ENCODE results near the gene SRD5A1. TPM values are rescaled to one million over a fixed set of nuclear protein-coding genes. Genes with fewer than 3 reads are reported as not detected.
A peak's percentile ranks its signal among the peaks of the same experiment; 100 is the strongest.

The SRD5A1 gene
- total RNA-seq, 1 donor from 2014 or later: 47.2 TPM

GRCh38 chr5:6712577-6713273, 79.5 kb downstream of the SRD5A1 start:
- no peak for TF ChIP-seq CTCF (IDR thresholded peaks at IDR 0.05; ENCODE audit: partially characterized antibody, unreplicated experiment)
- peaks cover 8% of the 10 kb centered on the region for H3K27me3 Mint-ChIP-seq (ENCODE audit: unreplicated experiment)
- H3K9me3 Mint-ChIP-seq (ENCODE audit: unreplicated experiment): peaks cover 9% of the 10 kb centered on the region
- H3K27ac Mint-ChIP-seq (ENCODE audit: unreplicated experiment): peak overlapping the region; percentile 80
- peaks cover 13% of the 10 kb centered on the region for H3K4me1 Mint-ChIP-seq (ENCODE audit: low read depth, unreplicated experiment)
- H3K4me3 Mint-ChIP-seq (ENCODE audit: unreplicated experiment): peak overlapping the region; percentile 85
- peak; percentile 98 for DNase-seq
- no peaks in the 10 kb centered on the region for H3K36me3 Mint-ChIP-seq (ENCODE audit: unreplicated experiment)

GRCh38 chr5:6713274-6714225, 80.3 kb downstream of the SRD5A1 start, which contains the start of gene TENT4A:
Gene TENT4A (plus strand): TSS chr5:6713432. CDS start chr5:6713984, 552 bp downstream.
- peak within 1 kb of the TSS; percentile 80 for H3K27ac Mint-ChIP-seq (ENCODE audit: unreplicated experiment)
- no peak for TF ChIP-seq CTCF (IDR thresholded peaks at IDR 0.05; ENCODE audit: partially characterized antibody, unreplicated experiment)
- peaks cover 18% of the 10 kb centered on the region for H3K4me1 Mint-ChIP-seq (ENCODE audit: low read depth, unreplicated experiment)
- H3K4me3 Mint-ChIP-seq (ENCODE audit: unreplicated experiment): peak within 1 kb of the TSS; percentile 85
- H3K27me3 Mint-ChIP-seq (ENCODE audit: unreplicated experiment): peaks cover 8% of the 10 kb centered on the region
- H3K9me3 Mint-ChIP-seq (ENCODE audit: unreplicated experiment): peaks cover 9% of the 10 kb centered on the region
- peak; percentile 44 for DNase-seq
- no peaks in the 10 kb centered on the region for H3K36me3 Mint-ChIP-seq (ENCODE audit: unreplicated experiment)

GRCh38 chr5:6714226-6715041, 81.2 kb downstream of the SRD5A1 start:
- H3K9me3 Mint-ChIP-seq (ENCODE audit: unreplicated experiment): peaks cover 9% of the 10 kb centered on the region
- no peak for TF ChIP-seq CTCF (IDR thresholded peaks at IDR 0.05; ENCODE audit: partially characterized antibody, unreplicated experiment)
- peak; percentile 58 for DNase-seq
- peak overlapping the region; percentile 89 for H3K4me3 Mint-ChIP-seq (ENCODE audit: unreplicated experiment)
- H3K27ac Mint-ChIP-seq (ENCODE audit: unreplicated experiment): peak overlapping the region; percentile 33
- peaks cover 21% of the 10 kb centered on the region for H3K4me1 Mint-ChIP-seq (ENCODE audit: low read depth, unreplicated experiment)
- H3K27me3 Mint-ChIP-seq (ENCODE audit: unreplicated experiment): peaks cover 8% of the 10 kb centered on the region
- no peaks in the 10 kb centered on the region for H3K36me3 Mint-ChIP-seq (ENCODE audit: unreplicated experiment)

GRCh38 chr5:6715271-6715670, 82.0 kb downstream of the SRD5A1 start:
- H3K27me3 Mint-ChIP-seq (ENCODE audit: unreplicated experiment): peaks cover 5% of the 10 kb centered on the region
- TF ChIP-seq CTCF (IDR thresholded peaks at IDR 0.05; ENCODE audit: partially characterized antibody, unreplicated experiment): no peak
- no peak overlapping the region for H3K27ac Mint-ChIP-seq (ENCODE audit: unreplicated experiment)
- peaks cover 9% of the 10 kb centered on the region for H3K9me3 Mint-ChIP-seq (ENCODE audit: unreplicated experiment)
- DNase-seq: no peak
- H3K4me3 Mint-ChIP-seq (ENCODE audit: unreplicated experiment): peak overlapping the region; percentile 89
- no peaks in the 10 kb centered on the region for H3K36me3 Mint-ChIP-seq (ENCODE audit: unreplicated experiment)
- H3K4me1 Mint-ChIP-seq (ENCODE audit: low read depth, unreplicated experiment): peaks cover 21% of the 10 kb centered on the region
